OCI-LY1 (cell line): Measurements from ENCODE around the gene SLC38A8.

Source experiments
- H2AFZ ChIP-seq: fragments of 200-600 bp; sonication (generic), shearing (Covaris generic); 2 replicates; pipeline ENCODE4 v1.6.0; 2014; ENCODE audit warnings: antibody characterized with exemption, mild to moderate bottlenecking, low read length
- H3F3A ChIP-seq: fragments of 200-600 bp; sonication (generic), shearing (Covaris generic); 2 replicates; pipeline ENCODE4 v1.6.0; 2014; ENCODE audit warnings: mild to moderate bottlenecking, antibody characterized with exemption, low read length, moderate library complexity; ENCODE audit not compliant: insufficient read depth
- H3K27ac ChIP-seq: fragments of 200-600 bp; sonication (generic); 2 replicates; pipeline ENCODE4 v1.5.1; 2014; ENCODE audit warnings: low read length, mixed run types, mild to moderate bottlenecking, low read depth; ENCODE audit not compliant: poor library complexity, severe bottlenecking
- H3K27me3 ChIP-seq: fragments of 200-600 bp; sonication (generic); 2 replicates; pipeline ENCODE4 v1.6.0; 2014; ENCODE audit warnings: antibody characterized with exemption, mild to moderate bottlenecking, low read length, moderate library complexity; ENCODE audit not compliant: insufficient read depth
- H3K36me3 ChIP-seq: fragments of 200-600 bp; sonication (generic); 2 replicates; pipeline ENCODE4 v1.6.1; 2014; ENCODE audit warnings: mild to moderate bottlenecking, antibody characterized with exemption, low read length, moderate library complexity, mixed read lengths; ENCODE audit not compliant: insufficient read depth
- H3K4me1 ChIP-seq: fragments of 200-600 bp; sonication (generic); 2 replicates; pipeline ENCODE4 v1.5.1; 2014; ENCODE audit warnings: mild to moderate bottlenecking, low read length, moderate library complexity; ENCODE audit not compliant: insufficient read depth, severe bottlenecking
- H3K4me2 ChIP-seq: fragments of 200-600 bp; sonication (generic), shearing (Covaris generic); 2 replicates; pipeline ENCODE4 v1.6.1; 2014; ENCODE audit warnings: low read length
- H3K4me3 ChIP-seq: fragments of 200-600 bp; sonication (generic); 2 replicates; pipeline ENCODE4 v1.5.1; 2014; ENCODE audit warnings: low read length, low read depth, mild to moderate bottlenecking, mixed read lengths; ENCODE audit not compliant: poor library complexity, severe bottlenecking
- H3K79me2 ChIP-seq: fragments of 200-600 bp; shearing (Covaris generic); 2 replicates; pipeline ENCODE4 v1.6.1; 2016; ENCODE audit warnings: mixed run types, low read length, mixed read lengths; ENCODE audit not compliant: insufficient read depth
- H3K9ac ChIP-seq: fragments of 200-600 bp; sonication (generic), shearing (Covaris generic); 2 replicates; pipeline ENCODE4 v1.6.1; 2014; ENCODE audit warnings: mild to moderate bottlenecking, low read length, mixed read lengths
- H3K9me2 ChIP-seq: fragments of 200-600 bp; sonication (generic), shearing (Covaris generic); 2 replicates; pipeline ENCODE4 v1.6.1; 2014; ENCODE audit warnings: low read depth, mild to moderate bottlenecking, low read length, mixed read lengths
- H3K9me3 ChIP-seq: fragments of 200-600 bp; shearing (Covaris generic); 2 replicates; pipeline ENCODE4 v1.6.1; 2014; ENCODE audit warnings: low read length, mixed read lengths
- H4K20me1 ChIP-seq: fragments of 200-600 bp; sonication (generic), shearing (Covaris generic); 2 replicates; pipeline ENCODE4 v1.6.0; 2016; ENCODE audit warnings: mild to moderate bottlenecking, low read length; ENCODE audit not compliant: insufficient read depth
- EZH2 ChIP-seq: fragments of 200-600 bp; sonication (generic), shearing (Covaris generic); IDR thresholded peaks from 2 replicates; pipeline ENCODE4 v1.8.0; 2017; ENCODE audit warnings: borderline replicate concordance, mixed run types, mild to moderate bottlenecking, antibody characterized with exemption, low read length, moderate library complexity, mixed read lengths
- TF ChIP-seq, protein P1 (sequence below): fragments of 200-600 bp; sonication (generic), shearing (Covaris generic); IDR thresholded peaks from 2 replicates; pipeline ENCODE4 v1.5.1; 2017; ENCODE audit warnings: mild to moderate bottlenecking, antibody characterized with exemption, low read length, moderate library complexity, mixed read lengths

SLC38A8 gene

DNA sequence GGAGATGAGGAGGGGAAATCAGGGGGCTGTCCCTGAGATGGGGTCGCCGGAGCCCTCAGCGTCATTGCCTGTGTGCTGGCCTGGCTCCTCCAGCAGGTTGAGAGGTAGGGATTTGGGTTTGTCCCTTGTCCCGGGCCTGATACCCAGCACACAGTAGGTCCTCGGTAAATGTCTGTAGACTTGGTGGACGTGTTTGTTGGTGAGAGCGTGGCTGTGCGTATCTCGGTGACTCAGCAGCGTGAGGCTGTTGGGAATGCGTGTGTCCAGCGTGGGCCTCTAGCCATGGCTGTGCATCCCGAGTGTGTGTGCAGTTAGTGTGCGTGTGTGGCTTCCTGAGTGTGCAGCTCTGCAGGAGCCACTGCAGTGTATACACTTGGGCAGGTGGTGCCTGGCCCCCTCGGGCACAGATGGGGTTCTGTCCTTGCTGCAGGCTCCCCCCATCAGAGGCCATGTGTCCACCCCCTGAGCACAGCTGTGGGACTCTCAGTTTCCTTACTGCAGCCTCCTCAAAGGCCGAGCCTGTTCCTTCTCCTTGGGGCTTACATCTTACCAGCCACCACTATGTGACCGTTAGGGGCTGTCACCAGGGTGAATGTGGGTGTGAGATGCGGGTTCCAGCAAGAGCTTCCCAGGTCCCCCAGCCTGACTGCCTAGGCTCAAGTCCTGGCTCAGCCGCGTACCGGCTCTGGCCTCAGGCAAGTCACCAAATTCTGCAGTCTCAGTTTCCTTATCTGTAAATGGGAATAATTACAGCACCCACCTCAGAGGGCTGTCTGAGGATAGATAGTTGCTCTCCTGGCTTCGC lies 68.8 kb downstream of the SLC38A8 start:
- no peak overlapping the region for H3K4me3 ChIP-seq
- no peaks in the 10 kb centered on the region for H3K79me2 ChIP-seq
- H3K4me1 ChIP-seq, result no peaks in the 10 kb centered on the region
- peaks cover 3% of the 10 kb centered on the region for H3K27me3 ChIP-seq
- no peaks in the 10 kb centered on the region for H4K20me1 ChIP-seq
- H3K27ac ChIP-seq, result no peak overlapping the region
- no peak overlapping the region for H2AFZ ChIP-seq
- no peaks in the 10 kb centered on the region for H3K36me3 ChIP-seq
- no peak for TF ChIP-seq EZH2
- TF ChIP-seq, protein P1, sequence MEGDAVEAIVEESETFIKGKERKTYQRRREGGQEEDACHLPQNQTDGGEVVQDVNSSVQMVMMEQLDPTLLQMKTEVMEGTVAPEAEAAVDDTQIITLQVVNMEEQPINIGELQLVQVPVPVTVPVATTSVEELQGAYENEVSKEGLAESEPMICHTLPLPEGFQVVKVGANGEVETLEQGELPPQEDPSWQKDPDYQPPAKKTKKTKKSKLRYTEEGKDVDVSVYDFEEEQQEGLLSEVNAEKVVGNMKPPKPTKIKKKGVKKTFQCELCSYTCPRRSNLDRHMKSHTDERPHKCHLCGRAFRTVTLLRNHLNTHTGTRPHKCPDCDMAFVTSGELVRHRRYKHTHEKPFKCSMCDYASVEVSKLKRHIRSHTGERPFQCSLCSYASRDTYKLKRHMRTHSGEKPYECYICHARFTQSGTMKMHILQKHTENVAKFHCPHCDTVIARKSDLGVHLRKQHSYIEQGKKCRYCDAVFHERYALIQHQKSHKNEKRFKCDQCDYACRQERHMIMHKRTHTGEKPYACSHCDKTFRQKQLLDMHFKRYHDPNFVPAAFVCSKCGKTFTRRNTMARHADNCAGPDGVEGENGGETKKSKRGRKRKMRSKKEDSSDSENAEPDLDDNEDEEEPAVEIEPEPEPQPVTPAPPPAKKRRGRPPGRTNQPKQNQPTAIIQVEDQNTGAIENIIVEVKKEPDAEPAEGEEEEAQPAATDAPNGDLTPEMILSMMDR, result no peak
- H3K4me2 ChIP-seq, result no peak overlapping the region
- H3K9me2 ChIP-seq, result no peaks in the 10 kb centered on the region
- no peak overlapping the region for H3K9ac ChIP-seq
- no peaks in the 10 kb centered on the region for H3F3A ChIP-seq
- no peaks in the 10 kb centered on the region for H3K9me3 ChIP-seq

DNA sequence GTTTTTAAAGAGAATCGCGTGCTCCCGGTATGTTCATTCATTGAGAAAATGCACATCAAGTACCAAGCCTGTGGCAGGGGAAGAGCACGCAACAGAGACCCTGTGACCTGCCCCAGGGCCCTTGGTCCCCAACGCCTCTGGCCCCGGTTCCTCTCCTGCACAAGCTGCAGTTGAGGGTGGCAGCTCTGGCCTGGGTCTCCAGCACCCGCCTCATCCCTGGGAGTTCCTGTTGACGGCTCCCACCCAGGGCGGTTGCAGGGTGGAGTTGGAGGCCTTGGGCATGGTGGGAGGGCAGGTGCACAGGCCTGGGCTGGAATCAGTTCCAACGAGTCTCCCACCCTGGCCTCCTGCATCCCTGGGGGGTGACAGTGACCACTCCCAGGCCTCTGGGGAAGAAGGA lies 69.5 kb downstream of the SLC38A8 start:
- H3K4me3 ChIP-seq, result no peak overlapping the region
- no peaks in the 10 kb centered on the region for H3K9me3 ChIP-seq
- no peaks in the 10 kb centered on the region for H3K9me2 ChIP-seq
- H3K27me3 ChIP-seq, result no peaks in the 10 kb centered on the region; the same call in 1 of the 2 replicates
- no peaks in the 10 kb centered on the region for H3F3A ChIP-seq
- H3K79me2 ChIP-seq, result no peaks in the 10 kb centered on the region
- H3K27ac ChIP-seq, result no peak overlapping the region
- H3K36me3 ChIP-seq, result no peaks in the 10 kb centered on the region
- H3K4me2 ChIP-seq, result no peak overlapping the region
- TF ChIP-seq, protein P1, result no peak
- TF ChIP-seq EZH2, result no peak
- H2AFZ ChIP-seq, result no peak overlapping the region
- no peaks in the 10 kb centered on the region for H4K20me1 ChIP-seq
- no peak overlapping the region for H3K9ac ChIP-seq
- H3K4me1 ChIP-seq, result no peaks in the 10 kb centered on the region

DNA sequence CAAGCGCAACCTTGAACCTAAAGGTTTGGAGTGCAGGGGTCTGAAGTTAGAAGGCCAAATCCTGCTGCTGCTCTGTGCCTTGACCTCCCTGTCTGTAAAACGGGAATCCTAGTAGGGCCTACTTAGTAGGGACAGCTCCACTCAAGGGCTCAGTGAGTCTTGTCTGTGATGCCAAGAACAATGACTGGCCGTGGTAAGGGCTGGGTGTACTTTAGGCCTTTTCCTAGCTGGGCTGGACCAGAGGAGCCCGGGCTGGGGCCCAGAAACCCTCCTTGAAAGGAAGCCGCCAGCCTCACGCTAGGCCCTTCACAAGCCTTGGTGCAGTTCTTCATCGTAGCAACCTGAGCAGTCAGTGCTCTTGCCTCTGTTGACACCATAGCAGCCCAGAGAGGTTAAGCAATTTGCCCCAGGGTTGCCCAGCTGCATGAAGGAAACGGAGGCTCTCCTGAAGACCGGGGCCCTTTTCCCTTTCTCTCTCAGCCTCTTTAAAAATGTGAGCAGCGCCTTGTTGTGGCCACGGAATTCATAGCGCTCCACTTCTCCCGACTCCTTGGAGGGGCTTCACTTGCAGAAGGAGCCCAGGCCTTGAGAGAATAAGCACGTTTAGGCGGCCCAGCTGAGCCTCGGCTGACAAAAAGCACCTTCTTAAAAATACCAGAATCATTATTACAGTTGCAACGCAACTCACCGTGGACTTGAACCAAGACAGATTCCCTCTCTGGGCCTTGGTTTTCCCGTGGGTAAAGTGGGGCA lies 70.2 kb downstream of the SLC38A8 start:
- H4K20me1 ChIP-seq, result no peaks in the 10 kb centered on the region
- H3K9me3 ChIP-seq, result no peaks in the 10 kb centered on the region
- H3K4me1 ChIP-seq, result no peaks in the 10 kb centered on the region
- no peak overlapping the region for H3K4me3 ChIP-seq
- H3K36me3 ChIP-seq, result no peaks in the 10 kb centered on the region
- H3K4me2 ChIP-seq, result no peak overlapping the region
- no peaks in the 10 kb centered on the region for H3K9me2 ChIP-seq
- H2AFZ ChIP-seq, result no peak overlapping the region
- H3K79me2 ChIP-seq, result no peaks in the 10 kb centered on the region
- H3F3A ChIP-seq, result no peaks in the 10 kb centered on the region
- H3K27me3 ChIP-seq, result no peaks in the 10 kb centered on the region; the same call in 1 of the 2 replicates
- TF ChIP-seq, protein P1, result no peak
- no peak for TF ChIP-seq EZH2
- no peak overlapping the region for H3K27ac ChIP-seq
- H3K9ac ChIP-seq, result no peak overlapping the region
